HEK293 (cell line): ENCODE measurements around the gene DENND5A.

Source experiments
- CTCF ChIA-PET: fragments of 350-600 bp; formaldehyde crosslinking; extraction: SDS; loops from one replicate; lab custom pipeline; 2021; ENCODE audit warnings: antibody characterized with exemption; lab: Yijun Ruan, JAX
- POLR2A ChIA-PET: fragments of 300-600 bp; formaldehyde crosslinking; extraction: SDS; loops from one replicate; lab custom pipeline; 2020; ENCODE audit warnings: antibody characterized with exemption, inconsistent platforms; lab: Yijun Ruan, JAX
- H3K27ac ChIP-seq: fragments of 200-500 bp; sonication (Bioruptor generic); 2 replicates; pipeline ENCODE4 v1.5.1; 2014; ENCODE audit warnings: low read depth, low read length, control low read depth, inconsistent platforms; ENCODE audit errors: extremely low read depth
- H3K36me3 ChIP-seq, 2 experiments: fragments of 200-500 bp in 1 of 2; sonication (Bioruptor generic) in 1 of 2; 1 replicate in 1 of 2; 2 replicates in 1 of 2; pipeline ENCODE4 v1.5.1; 2014 to 2017; ENCODE audit warnings: inconsistent platforms in 2 of 2, low read length in 2 of 2; ENCODE audit not compliant: control insufficient read depth in 2 of 2, insufficient read depth in 1 of 2
- H3K4me1 ChIP-seq: fragments of 200-500 bp; sonication (Bioruptor generic); 2 replicates; pipeline ENCODE4 v1.5.1; 2014; ENCODE audit warnings: mild to moderate bottlenecking, low read length, inconsistent platforms; ENCODE audit not compliant: control insufficient read depth, insufficient read depth
- H3K4me3 ChIP-seq: 2 replicates; pipeline ENCODE4 v1.5.1; 2011; ENCODE audit warnings: low read depth, mild to moderate bottlenecking, control low read depth, low read length, moderate library complexity
- H3K9me3 ChIP-seq: fragments of 200-500 bp; sonication (Bioruptor generic); 2 replicates; pipeline ENCODE4 v1.5.1; 2014; ENCODE audit warnings: low read depth, low read length, inconsistent platforms; ENCODE audit not compliant: control insufficient read depth, insufficient read depth
- BCL11B ChIP-seq: fragments of 450-650 bp; formaldehyde crosslinking; IDR thresholded peaks from 2 replicates; pipeline ENCODE4 v1.5.1; 2016; ENCODE audit warnings: low read depth, missing biosample characterization, missing genetic modification characterization
- GFI1B ChIP-seq: fragments of 450-650 bp; formaldehyde crosslinking; IDR thresholded peaks from 2 replicates; pipeline ENCODE4 v1.5.1; 2016; ENCODE audit warnings: missing biosample characterization, missing genetic modification characterization
- HIC1 ChIP-seq: fragments of 450-650 bp; formaldehyde crosslinking; IDR thresholded peaks from 2 replicates; pipeline ENCODE4 v1.5.1; 2016; ENCODE audit warnings: missing biosample characterization, missing genetic modification characterization
- KLF7 ChIP-seq: fragments of 450-650 bp; formaldehyde crosslinking; IDR thresholded peaks from 2 replicates; pipeline ENCODE4 v1.5.1; 2016; ENCODE audit warnings: missing biosample characterization, missing genetic modification characterization, borderline replicate concordance
- OVOL3 ChIP-seq: fragments of 450-650 bp; formaldehyde crosslinking; IDR thresholded peaks from 2 replicates; pipeline ENCODE4 v1.5.1; 2016; ENCODE audit warnings: missing biosample characterization, missing genetic modification characterization
- PRDM4 ChIP-seq: fragments of 450-650 bp; formaldehyde crosslinking; IDR thresholded peaks from 2 replicates; pipeline ENCODE4 v1.5.1; 2017; ENCODE audit warnings: missing biosample characterization, missing genetic modification characterization
- YY1 ChIP-seq: fragments of 450-650 bp; formaldehyde crosslinking; IDR thresholded peaks from 2 replicates; pipeline ENCODE4 v1.5.1; 2018; ENCODE audit warnings: missing biosample characterization, missing genetic modification characterization
- ZBTB10 ChIP-seq: fragments of 450-650 bp; formaldehyde crosslinking; IDR thresholded peaks from 2 replicates; pipeline ENCODE4 v1.5.1; 2016; ENCODE audit warnings: missing biosample characterization, missing genetic modification characterization
- ZNF114 ChIP-seq: fragments of 450-650 bp; formaldehyde crosslinking; IDR thresholded peaks from 2 replicates; pipeline ENCODE4 v1.5.0; 2017; ENCODE audit warnings: missing biosample characterization, missing genetic modification characterization
- ZNF121 ChIP-seq: fragments of 450-650 bp; formaldehyde crosslinking; IDR thresholded peaks from 2 replicates; pipeline ENCODE4 v1.5.1; 2016; ENCODE audit warnings: missing biosample characterization, missing genetic modification characterization
- ZNF155 ChIP-seq: fragments of 450-650 bp; formaldehyde crosslinking; IDR thresholded peaks from 2 replicates; pipeline ENCODE4 v1.5.1; 2016; ENCODE audit warnings: missing biosample characterization, missing genetic modification characterization
- ZNF518A ChIP-seq: fragments of 450-650 bp; formaldehyde crosslinking; conservative IDR thresholded peaks from 2 replicates; pipeline ENCODE4 v1.5.1; 2016; ENCODE audit warnings: low read depth, missing biosample characterization, missing genetic modification characterization
- ZNF558 ChIP-seq: fragments of 450-650 bp; formaldehyde crosslinking; IDR thresholded peaks from 2 replicates; pipeline ENCODE4 v1.5.1; 2016; ENCODE audit warnings: missing biosample characterization, missing genetic modification characterization
- ZNF645 ChIP-seq: fragments of 450-650 bp; formaldehyde crosslinking; IDR thresholded peaks from 2 replicates; pipeline ENCODE4; 2016; ENCODE audit warnings: missing biosample characterization, missing genetic modification characterization
- ZNF664 ChIP-seq: fragments of 450-650 bp; formaldehyde crosslinking; IDR thresholded peaks from 2 replicates; pipeline ENCODE4 v1.5.1; 2016; ENCODE audit warnings: missing biosample characterization, missing genetic modification characterization
- ZNF791 ChIP-seq: fragments of 450-650 bp; formaldehyde crosslinking; IDR thresholded peaks from 2 replicates; pipeline ENCODE4 v1.5.1; 2016; ENCODE audit warnings: missing biosample characterization, missing genetic modification characterization
- ZNF843 ChIP-seq: fragments of 450-650 bp; formaldehyde crosslinking; IDR thresholded peaks from 2 replicates; pipeline ENCODE4 v1.5.1; 2016; ENCODE audit warnings: missing biosample characterization, missing genetic modification characterization
- TF ChIP-seq, protein P1 (sequence below): fragments of 450-650 bp; formaldehyde crosslinking; IDR thresholded peaks from 2 replicates; pipeline ENCODE4 v1.5.1; 2016; ENCODE audit warnings: missing biosample characterization, missing genetic modification characterization
- TF ChIP-seq, protein P2 (sequence below): fragments of 450-650 bp; formaldehyde crosslinking; IDR thresholded peaks from 2 replicates; pipeline ENCODE4 v1.5.0; 2017; ENCODE audit warnings: missing biosample characterization, missing genetic modification characterization, borderline replicate concordance

The DENND5A gene

DNA sequence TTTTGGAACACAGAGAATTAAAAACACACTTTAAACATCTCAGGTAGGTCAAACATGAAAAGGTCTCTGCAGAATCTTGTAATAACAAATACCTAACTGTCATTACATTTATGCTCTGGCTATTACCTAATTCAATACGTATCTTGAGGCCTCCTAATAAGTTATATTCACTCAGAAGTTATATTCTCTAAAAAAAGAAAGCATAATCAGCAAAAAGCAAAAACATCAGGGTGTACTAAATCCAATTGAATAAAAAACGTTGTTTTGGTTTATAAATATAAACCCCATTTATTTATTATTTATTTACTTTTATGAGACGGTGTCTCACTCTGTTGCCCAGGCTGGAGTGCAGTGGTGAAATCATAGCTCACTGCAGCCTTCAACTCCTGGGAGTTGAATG is 39.0 kb upstream of the DENND5A start (continued):
- TF ChIP-seq ZNF645 (no peak), ZNF664 (tag by site-specific recombination) (no peak), KLF7 (no peak), ZBTB10 (tag by site-specific recombination) (no peak), PRDM4 (tag by site-specific recombination) (no peak), ZNF121 (tag by site-specific recombination) (no peak), ZNF843 (tag by site-specific recombination) (no peak)
- TF ChIP-seq, protein P1, sequence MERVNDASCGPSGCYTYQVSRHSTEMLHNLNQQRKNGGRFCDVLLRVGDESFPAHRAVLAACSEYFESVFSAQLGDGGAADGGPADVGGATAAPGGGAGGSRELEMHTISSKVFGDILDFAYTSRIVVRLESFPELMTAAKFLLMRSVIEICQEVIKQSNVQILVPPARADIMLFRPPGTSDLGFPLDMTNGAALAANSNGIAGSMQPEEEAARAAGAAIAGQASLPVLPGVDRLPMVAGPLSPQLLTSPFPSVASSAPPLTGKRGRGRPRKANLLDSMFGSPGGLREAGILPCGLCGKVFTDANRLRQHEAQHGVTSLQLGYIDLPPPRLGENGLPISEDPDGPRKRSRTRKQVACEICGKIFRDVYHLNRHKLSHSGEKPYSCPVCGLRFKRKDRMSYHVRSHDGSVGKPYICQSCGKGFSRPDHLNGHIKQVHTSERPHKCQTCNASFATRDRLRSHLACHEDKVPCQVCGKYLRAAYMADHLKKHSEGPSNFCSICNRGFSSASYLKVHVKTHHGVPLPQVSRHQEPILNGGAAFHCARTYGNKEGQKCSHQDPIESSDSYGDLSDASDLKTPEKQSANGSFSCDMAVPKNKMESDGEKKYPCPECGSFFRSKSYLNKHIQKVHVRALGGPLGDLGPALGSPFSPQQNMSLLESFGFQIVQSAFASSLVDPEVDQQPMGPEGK (tag by site-specific recombination): no peak

DNA sequence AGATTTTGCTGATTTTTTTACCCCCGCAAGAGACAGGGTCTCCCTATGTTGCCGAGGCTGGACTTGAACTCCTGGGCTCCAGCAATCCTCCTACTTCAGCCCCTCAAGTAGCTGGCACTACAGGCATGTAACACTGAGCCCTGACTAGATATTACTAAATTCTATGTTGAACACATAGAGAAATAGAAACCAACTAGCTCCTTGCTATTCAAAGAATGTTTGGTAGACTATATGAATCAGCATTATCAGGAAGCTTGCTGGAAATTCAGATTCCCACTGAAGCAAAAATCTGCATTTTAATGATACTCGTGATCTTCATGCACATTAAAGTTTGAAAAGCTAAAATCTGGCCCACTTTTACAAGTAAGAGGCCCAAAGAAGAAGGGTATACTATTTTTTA is 37.3 kb upstream of the DENND5A start:
- ChIA-PET POLR2A (no interaction called here), CTCF (interaction anchor here (0.6 to 1.2 kb wide), 3 partner anchors 11 to 1020 kb away, joined by 3 to 6 read pairs (median 3); no protein-coding TSS in a partner anchor)
- Histone ChIP-seq H3K4me1 (no peaks in the 10 kb centered on the region), H3K4me3 (no peak overlapping the region), H3K27ac (no peak overlapping the region), H3K9me3 (no peaks in the 10 kb centered on the region), H3K36me3 (peaks cover 0 to 8% of the 10 kb centered on the region in 2 experiments; a peak in 2 of 3 replicates)
- TF ChIP-seq HIC1 (tag by site-specific recombination) (no peak), YY1 (tag by site-specific recombination) (no peak), ZNF791 (no peak), ZNF155 (no peak), ZNF518A (tag by site-specific recombination) (no peak), ZNF114 (tag by site-specific recombination) (no peak), ZNF558 (tag by site-specific recombination) (no peak), BCL11B (tag by site-specific recombination) (no peak), OVOL3 (no peak), GFI1B (tag by site-specific recombination) (no peak)
- TF ChIP-seq, protein P2, sequence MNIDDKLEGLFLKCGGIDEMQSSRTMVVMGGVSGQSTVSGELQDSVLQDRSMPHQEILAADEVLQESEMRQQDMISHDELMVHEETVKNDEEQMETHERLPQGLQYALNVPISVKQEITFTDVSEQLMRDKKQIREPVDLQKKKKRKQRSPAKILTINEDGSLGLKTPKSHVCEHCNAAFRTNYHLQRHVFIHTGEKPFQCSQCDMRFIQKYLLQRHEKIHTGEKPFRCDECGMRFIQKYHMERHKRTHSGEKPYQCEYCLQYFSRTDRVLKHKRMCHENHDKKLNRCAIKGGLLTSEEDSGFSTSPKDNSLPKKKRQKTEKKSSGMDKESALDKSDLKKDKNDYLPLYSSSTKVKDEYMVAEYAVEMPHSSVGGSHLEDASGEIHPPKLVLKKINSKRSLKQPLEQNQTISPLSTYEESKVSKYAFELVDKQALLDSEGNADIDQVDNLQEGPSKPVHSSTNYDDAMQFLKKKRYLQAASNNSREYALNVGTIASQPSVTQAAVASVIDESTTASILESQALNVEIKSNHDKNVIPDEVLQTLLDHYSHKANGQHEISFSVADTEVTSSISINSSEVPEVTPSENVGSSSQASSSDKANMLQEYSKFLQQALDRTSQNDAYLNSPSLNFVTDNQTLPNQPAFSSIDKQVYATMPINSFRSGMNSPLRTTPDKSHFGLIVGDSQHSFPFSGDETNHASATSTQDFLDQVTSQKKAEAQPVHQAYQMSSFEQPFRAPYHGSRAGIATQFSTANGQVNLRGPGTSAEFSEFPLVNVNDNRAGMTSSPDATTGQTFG (tag by site-specific recombination): no peak
